Esophagus mucosa (tissue), 1 donor: ENCODE data around the gene FBXL16. TPM values are rescaled to one million over a fixed set of nuclear protein-coding genes. Genes with fewer than 3 reads are reported as not detected.

ENCODE experiments used
- ATAC-seq: fragments of 200-7000 bp; cut with Tn5 transposase; one replicate; pipeline ENCODE4 v1.9.1; 2020
- total RNA-seq: library from RNA; stranded (reverse); gene quantifications from one replicate; pipeline ENCODE4 v1.2.4, GENCODE V29; 2023
- donor health status: DM: yes; HTN: yes; CAD: no.

Gene FBXL16
- total RNA-seq, 1 donor from 2014 or later, result 15.1 TPM

DNA sequence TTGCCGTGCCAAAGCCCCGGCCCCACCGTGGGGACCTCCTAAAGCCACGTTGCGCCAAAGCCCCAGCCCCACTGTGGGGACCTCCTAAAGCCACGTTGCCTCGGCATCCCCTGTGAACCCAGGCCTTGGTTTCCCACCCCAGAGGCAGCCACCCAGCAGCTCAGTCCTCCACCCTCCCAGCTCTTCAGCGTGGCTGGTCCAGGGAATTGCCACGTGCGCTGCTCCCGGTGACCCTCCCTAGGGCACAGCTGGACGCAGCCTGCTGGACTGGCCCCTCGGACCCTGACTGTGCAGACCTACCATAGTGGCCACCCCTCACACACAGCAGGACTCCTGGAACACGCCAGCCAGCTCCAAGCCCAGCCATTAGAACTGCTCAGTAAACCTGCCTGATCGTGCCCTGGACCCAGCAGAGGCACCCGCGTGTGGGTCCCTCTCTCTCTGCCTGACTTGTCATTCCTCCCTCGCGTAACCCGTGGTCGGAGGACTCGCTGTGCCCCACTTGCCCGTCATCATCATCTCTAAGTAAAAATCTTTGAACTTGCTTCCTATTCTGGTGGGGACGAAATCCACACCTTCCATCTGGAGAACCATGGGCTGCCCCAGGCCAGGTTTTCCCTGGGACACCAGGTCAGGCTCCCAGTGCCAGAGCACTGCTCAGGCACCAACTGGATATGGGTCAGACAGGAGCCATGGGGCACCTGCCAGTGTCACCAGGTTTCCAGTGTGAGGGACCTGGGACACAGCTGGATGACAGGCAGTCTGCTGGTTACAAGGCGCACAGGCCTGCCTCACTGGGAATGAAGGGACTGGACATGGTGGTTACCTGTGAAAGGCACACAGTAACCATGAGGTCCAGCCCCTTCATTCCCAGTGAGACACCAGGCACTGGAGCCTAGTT is 29.6 kb upstream of the FBXL16 start:
- ATAC-seq, result no peak

DNA sequence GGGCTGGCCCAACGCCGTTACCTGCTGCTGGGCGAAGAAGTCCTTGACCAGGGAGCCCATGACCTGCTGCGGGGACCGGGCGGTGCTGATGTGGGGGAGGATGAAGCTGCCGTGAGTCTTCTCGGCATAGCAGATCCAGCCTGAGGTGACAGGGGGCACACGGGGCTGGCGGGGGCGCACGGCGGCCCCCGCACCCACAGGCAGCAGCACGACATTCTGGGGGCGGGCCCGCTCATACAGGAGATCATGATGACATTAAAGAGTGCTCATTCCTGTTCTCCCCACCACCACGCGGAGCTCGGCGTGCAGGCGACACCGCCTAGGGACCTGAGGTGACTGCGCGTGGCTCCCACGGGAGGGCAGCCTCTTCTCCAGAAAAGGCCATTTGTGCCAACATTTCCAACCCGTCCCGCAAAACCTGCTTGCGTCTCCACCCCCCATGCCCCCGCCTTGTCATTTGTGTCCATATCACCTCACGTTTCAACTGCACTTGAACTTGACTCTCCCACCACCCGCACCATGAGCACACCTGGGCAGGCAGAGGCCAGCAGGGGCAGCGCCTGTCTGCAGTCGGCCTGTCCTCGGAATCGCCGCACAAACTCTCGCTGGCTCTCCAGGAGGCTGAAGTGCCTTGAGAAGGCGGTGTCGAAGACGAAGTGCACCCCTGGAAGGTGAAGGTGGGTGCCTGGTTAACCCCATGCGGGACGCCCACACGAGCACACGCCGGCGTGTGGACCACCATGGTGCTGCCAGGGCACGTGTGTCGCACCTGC is 28.8 kb upstream of the FBXL16 start:
- no peak for ATAC-seq

- no peak for ATAC-seq
Observed at GRCh38 chr16:733382-734207, 28.0 kb upstream of the FBXL16 start.

GRCh38 chr16:732936-733335 is 27.3 kb upstream of the FBXL16 start:
- no peak for ATAC-seq

- no peak for ATAC-seq
Observed at GRCh38 chr16:732332-732731, 26.7 kb upstream of the FBXL16 start.

- no peak for ATAC-seq
Observed at GRCh38 chr16:730666-731509, 25.3 kb upstream of the FBXL16 start.

DNA sequence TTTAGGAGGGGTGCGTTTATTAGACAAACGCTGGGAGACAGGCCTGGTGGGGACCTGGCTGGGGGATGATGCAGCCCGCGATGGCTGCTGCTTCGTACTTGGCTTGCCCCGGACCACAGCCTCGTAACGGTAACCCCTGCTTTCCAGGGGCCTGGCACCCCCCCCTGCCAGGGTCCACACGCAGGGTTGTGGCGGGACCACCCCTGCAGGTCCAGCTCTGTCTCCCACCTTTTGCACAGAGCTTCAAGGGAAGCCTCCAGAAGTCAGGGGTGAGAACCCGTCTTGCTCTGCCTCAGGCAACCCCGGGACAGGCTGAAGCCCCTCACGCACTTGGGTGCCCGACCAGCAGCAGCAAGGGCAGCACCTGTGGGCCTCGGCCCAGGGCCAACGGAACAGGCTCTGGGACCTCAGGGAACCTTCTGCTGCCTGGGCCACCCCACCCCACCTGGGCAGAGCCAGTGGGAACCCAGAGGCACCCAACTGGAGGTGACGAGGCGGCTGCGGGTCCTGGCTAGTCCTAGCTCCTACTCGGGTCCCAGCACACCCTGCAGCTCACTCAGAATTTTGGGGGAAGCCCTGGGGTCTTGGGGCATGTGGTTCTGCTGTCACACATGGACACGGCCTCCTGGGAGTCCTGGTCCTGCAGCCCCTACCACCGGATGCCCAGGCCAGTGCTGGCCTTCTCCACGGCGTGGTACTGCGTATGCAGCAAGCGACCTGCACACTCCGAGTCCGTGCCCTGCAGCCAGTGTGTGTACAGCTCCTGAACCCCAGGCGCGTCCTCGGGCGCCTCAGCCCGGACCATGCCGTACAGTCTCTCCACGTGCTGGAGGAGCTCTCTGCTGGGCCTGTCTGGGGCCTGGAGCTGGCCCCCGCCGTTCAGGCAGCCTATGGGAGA is 24.4 kb upstream of the FBXL16 start:
- no peak for ATAC-seq

- no peak for ATAC-seq
Observed at GRCh38 chr16:728890-729744, 23.5 kb upstream of the FBXL16 start.

- ATAC-seq, result peak; percentile 44
Observed at GRCh38 chr16:728131-728889, 22.7 kb upstream of the FBXL16 start.

- ATAC-seq, result peak; percentile 10
Observed at GRCh38 chr16:727291-727977, 21.8 kb upstream of the FBXL16 start.

- ATAC-seq, result peak; percentile 3
Observed at GRCh38 chr16:726438-727290, 21.1 kb upstream of the FBXL16 start, which contains the start of the genes CCDC78 and HAGHL. CCDC78 (minus strand) TSS chr16:726443; CDS start chr16:726367, 76 bp downstream. HAGHL (plus strand) TSS chr16:727106; CDS start chr16:727510, 404 bp downstream.

DNA sequence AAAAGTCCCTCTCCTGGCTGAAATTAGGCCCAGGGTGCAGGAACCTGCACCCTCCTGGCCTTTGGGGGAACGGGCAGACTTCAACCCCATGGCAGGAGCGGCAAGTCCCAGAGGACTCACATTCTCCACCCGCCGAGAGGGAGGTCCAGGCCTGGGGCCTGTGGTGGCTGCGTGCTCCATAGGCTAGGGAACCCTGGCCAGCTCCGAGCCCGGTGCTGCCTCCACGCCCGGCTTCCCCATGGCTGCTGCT is 20.5 kb upstream of the FBXL16 start:
- ATAC-seq, result no peak

DNA sequence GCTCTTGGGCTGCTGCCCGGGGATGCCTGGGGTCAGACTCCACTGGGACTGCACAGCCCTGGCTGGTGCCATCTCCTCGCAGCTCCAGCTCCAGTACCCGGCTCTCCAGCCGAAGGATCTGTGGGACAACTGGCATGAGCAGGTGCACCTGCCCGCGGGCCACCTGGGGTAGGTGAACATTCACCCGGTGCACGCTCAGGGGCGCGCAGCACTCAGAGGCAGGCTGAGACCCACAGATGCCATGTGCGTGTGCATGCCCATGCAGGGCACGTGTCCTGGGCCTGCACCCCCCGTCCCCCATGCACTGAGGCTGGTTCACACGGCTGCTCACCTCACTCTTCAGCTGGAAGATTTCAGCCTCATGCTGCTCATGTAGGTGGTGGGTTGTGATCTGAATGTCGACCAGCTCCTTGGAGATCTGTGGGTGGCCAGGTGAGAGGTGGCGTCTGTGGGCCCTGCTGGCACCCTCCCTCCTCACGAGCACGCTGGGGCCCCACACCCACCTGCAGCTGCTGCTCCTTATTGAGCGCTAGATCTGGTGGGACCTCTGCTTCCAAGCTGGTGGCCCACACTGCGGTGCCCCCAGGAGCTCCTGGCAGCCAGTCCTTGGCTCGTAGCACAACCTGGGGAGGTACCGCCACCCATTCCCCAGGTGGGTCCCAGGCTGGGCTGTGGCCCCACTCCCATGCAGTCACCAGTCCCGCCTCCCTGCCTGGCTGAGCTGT is 20.0 kb upstream of the FBXL16 start:
- ATAC-seq, result no peak

GRCh38 chr16:725041-725376 is 19.4 kb upstream of the FBXL16 start:
- no peak for ATAC-seq

DNA sequence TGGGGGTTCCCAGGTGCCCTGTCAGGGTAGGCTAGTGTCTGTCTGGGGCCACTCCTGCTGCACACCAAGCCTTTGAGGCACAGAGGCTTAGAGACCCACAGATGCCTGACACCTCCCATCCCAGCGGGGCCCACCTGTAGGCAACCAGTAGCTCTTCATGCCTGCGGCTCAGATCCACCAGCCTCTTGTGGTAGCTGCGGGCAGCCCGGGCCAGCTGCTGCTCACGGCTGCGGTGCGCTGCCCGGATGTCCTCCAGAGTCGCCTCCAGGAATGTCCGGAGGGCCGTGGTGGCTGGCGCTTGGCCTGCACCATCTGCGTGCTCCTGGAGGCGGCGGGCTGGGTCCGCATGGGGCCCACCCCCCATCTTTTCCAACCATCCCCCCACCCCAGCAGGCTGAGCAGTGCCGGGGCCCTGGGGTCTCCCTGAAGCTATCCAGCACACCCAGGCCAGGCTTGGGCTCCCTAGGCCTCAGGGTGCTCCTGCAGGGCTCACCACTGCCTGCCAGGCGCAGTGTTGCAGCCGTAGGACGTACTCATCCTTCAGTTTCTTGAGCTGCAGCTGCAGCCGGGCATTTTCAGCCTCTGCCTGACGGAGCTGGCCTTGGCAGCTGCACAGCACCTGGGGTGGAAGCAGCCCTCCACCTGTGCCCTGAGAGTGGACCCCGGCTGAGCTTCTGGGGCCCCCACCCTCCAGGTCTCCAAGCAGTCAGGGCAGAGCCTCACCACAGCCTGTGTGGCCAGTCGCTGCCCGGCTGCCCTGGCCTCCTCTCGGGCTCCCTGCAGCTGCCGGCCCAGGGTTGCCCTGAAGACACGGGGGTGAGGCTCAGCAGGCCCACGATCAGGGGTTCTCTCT is 18.8 kb upstream of the FBXL16 start:
- ATAC-seq, result no peak

DNA sequence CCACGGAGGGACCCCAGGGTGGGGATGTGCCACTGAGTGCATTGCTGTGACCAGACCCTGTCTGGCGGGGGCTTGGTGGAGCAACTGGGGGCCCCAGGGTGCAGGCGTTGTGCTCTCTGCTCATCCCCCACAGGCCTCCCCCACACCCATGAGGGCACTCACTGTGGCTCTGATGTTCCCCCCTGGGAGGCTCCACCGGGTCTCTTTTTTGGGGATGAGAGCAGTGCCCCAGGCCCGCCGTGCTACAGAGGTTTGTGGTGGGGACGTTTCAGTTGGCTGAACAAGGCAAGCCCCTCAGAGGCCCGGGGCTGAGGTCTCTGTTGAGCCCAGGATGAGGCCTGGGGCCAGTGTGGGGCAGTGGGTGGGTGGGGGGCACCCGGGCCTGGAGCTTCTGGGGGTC is 18.1 kb upstream of the FBXL16 start:
- ATAC-seq, result no peak
